ENCODE results near the gene TRIP12. TPM values are rescaled to one million over a fixed set of nuclear protein-coding genes. Genes with fewer than 3 reads are reported as not detected.

Gene TRIP12
- total and polyA plus RNA-seq, 2 of the 4 experiments (the other 2 are of a cell fraction) = 51.6 to 209 TPM

DNA sequence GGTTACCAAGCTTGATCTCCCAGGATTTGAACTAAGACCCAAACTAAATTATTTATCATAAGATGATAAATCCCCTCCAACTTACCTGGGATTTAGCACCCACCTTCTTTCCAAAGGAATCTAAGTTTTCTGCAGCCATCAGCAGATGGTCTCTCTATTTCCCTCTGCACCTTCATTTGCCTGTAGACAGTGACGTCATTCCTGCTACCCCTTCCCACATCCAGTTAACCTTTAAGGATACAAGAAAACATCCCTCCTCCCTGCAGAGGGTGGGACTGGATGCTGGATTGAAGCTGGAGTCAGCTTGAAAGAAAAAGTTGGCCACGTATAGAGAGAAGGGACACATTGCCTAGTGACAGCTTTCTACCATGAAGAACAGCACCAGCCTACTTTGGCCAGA, 203.8 kb downstream of the TRIP12 start:
- Histone ChIP-seq H4K8ac (ENCODE audit: low read depth in 2 of 2, low read length in 2 of 2) (no peak overlapping the region), H2BK120ac (ENCODE audit: low read depth, low read length) (no peak overlapping the region), H3K4ac (ENCODE audit: low read depth, low read length) (no peak overlapping the region), H3K14ac (replicated peaks; ENCODE audit: low read depth, low read length) (no peak overlapping the region), H4K91ac (ENCODE audit: insufficient read depth, low read depth, low read length) (no peak overlapping the region), H2BK20ac (ENCODE audit: low read depth, low read length) (no peak overlapping the region), H3K23ac (ENCODE audit: low read depth, low read length) (no peak overlapping the region), H3K79me1 (ENCODE audit: low read depth in 1 of 2, low read length in 2 of 2) (no peaks in the 10 kb centered on the region), H2AFZ (replicated peaks; ENCODE audit: low read length, poor library complexity) (no peak overlapping the region), H3K27me3 (ENCODE audit: control insufficient read depth, insufficient read depth, low read length) (peaks cover 25% of the 10 kb centered on the region), H2AK9ac (replicated peaks; ENCODE audit: low read depth, low read length, poor library complexity) (no peak overlapping the region), H3K36me3 (ENCODE audit: control insufficient read depth, insufficient read depth, low read length) (no peaks in the 10 kb centered on the region), H3K4me3 (ENCODE audit: insufficient read depth, low read depth, low read length) (no peak overlapping the region), H3K18ac (ENCODE audit: low read depth, low read length) (no peak overlapping the region), H4K20me1 (ENCODE audit: insufficient read depth, low read length) (no peaks in the 10 kb centered on the region), H2AK5ac (ENCODE audit: low read depth, low read length) (no peak overlapping the region), H3K4me2 (ENCODE audit: low read depth, low read length) (no peak overlapping the region), H3K9ac (ENCODE audit: low read depth, low read length) (no peak overlapping the region), H3K27ac (ENCODE audit: insufficient read depth, low read length) (no peak overlapping the region), H2BK15ac (ENCODE audit: low read depth, low read length) (no peak overlapping the region), H4K5ac (ENCODE audit: low read depth, low read length) (no peak overlapping the region), H3K9me3 (ENCODE audit: control insufficient read depth, insufficient read depth, low read length) (no peaks in the 10 kb centered on the region), H3K4me1 (ENCODE audit: control insufficient read depth, insufficient read depth, low read length) (peaks cover 2% of the 10 kb centered on the region; the same call in 1 of the 2 replicates), H3K56ac (ENCODE audit: extremely low read depth, insufficient read depth, low read length) (no peak overlapping the region), H2BK5ac (ENCODE audit: low read depth, low read length, poor library complexity, severe bottlenecking) (no peak overlapping the region), H3K9me1 (ENCODE audit: insufficient read depth, low read length) (no peaks in the 10 kb centered on the region; the same call in 1 of the 2 replicates)
- no TSS peak for BruUV-seq (replicated peaks)
- WGBS, 2 experiments (ENCODE audit: extremely low coverage in 2 of 2, insufficient read length in 1 of 2) = no CpG with 5 or more reads among the region's 2 CpGs
- POLR2A ChIA-PET (ENCODE audit: unreplicated experiment) = no interaction called here
- dilution Hi-C loops (cut with HindIII; ENCODE audit: low sequenced_read_pairs, unreplicated experiment) = no loop called here
- intact Hi-C loops (cut with micrococcal nuclease) = loop anchor here (5.0 kb wide), 1 partner anchor 286 kb away; no protein-coding TSS in a partner anchor
- CTCF ChIA-PET = no interaction called here
- TF ChIP-seq, protein P1, sequence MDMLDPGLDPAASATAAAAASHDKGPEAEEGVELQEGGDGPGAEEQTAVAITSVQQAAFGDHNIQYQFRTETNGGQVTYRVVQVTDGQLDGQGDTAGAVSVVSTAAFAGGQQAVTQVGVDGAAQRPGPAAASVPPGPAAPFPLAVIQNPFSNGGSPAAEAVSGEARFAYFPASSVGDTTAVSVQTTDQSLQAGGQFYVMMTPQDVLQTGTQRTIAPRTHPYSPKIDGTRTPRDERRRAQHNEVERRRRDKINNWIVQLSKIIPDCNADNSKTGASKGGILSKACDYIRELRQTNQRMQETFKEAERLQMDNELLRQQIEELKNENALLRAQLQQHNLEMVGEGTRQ (IDR thresholded peaks at IDR 0.05; ENCODE audit: low read depth, low read length) = no peak
- TF ChIP-seq NFE2L2 (IDR thresholded peaks at IDR 0.05; ENCODE audit: low read depth, low read length) = no peak
- TF ChIP-seq POLR2A (IDR thresholded peaks at IDR 0.05; ENCODE audit: low read depth, low read length) = no peak
- no peak for TF ChIP-seq MAFK (IDR thresholded peaks at IDR 0.05; ENCODE audit: low read depth, low read length)
- TF ChIP-seq, protein P2, sequence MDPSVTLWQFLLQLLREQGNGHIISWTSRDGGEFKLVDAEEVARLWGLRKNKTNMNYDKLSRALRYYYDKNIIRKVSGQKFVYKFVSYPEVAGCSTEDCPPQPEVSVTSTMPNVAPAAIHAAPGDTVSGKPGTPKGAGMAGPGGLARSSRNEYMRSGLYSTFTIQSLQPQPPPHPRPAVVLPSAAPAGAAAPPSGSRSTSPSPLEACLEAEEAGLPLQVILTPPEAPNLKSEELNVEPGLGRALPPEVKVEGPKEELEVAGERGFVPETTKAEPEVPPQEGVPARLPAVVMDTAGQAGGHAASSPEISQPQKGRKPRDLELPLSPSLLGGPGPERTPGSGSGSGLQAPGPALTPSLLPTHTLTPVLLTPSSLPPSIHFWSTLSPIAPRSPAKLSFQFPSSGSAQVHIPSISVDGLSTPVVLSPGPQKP (IDR thresholded peaks at IDR 0.05; ENCODE audit: borderline replicate concordance, low read depth, low read length) = no peak
- no peak for TF ChIP-seq BHLHE40 (IDR thresholded peaks at IDR 0.05; ENCODE audit: low read depth, low read length)
- no peak for TF ChIP-seq RFX5 (IDR thresholded peaks at IDR 0.05; ENCODE audit: low read depth, low read length)
- TF ChIP-seq RAD21 (IDR thresholded peaks at IDR 0.05; ENCODE audit: low read length) = no peak
- TF ChIP-seq CEBPB (IDR thresholded peaks at IDR 0.05; ENCODE audit: low read depth, low read length) = no peak
- no peak for TF ChIP-seq CHD1 (IDR thresholded peaks at IDR 0.05; ENCODE audit: low read depth, low read length)
- no peak for TF ChIP-seq MAZ (IDR thresholded peaks at IDR 0.05; ENCODE audit: borderline replicate concordance, low read depth, low read length)
- TF ChIP-seq, protein P3, sequence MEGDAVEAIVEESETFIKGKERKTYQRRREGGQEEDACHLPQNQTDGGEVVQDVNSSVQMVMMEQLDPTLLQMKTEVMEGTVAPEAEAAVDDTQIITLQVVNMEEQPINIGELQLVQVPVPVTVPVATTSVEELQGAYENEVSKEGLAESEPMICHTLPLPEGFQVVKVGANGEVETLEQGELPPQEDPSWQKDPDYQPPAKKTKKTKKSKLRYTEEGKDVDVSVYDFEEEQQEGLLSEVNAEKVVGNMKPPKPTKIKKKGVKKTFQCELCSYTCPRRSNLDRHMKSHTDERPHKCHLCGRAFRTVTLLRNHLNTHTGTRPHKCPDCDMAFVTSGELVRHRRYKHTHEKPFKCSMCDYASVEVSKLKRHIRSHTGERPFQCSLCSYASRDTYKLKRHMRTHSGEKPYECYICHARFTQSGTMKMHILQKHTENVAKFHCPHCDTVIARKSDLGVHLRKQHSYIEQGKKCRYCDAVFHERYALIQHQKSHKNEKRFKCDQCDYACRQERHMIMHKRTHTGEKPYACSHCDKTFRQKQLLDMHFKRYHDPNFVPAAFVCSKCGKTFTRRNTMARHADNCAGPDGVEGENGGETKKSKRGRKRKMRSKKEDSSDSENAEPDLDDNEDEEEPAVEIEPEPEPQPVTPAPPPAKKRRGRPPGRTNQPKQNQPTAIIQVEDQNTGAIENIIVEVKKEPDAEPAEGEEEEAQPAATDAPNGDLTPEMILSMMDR (conservative IDR thresholded peaks at IDR 0.05; ENCODE audit: low read depth, low read length) = no peak
- TF ChIP-seq SMC3 (IDR thresholded peaks at IDR 0.05; ENCODE audit: low read depth, low read length) = no peak
- TF ChIP-seq RCOR1 (IDR thresholded peaks at IDR 0.05; ENCODE audit: insufficient replicate concordance, low read length) = no peak
- no peak for TF ChIP-seq MXI1 (IDR thresholded peaks at IDR 0.05; ENCODE audit: borderline replicate concordance, low read depth, low read length)
- no peak for TF ChIP-seq FOS (IDR thresholded peaks at IDR 0.05; ENCODE audit: low read depth, low read length)
- DNase-seq = no peak
- in situ Hi-C loops (cut with MboI; ENCODE audit: low sequenced_read_pairs) = no loop called here
- ATAC-seq (ENCODE audit: low read depth) = no peak
